Epithelial cell of proximal tubule (primary cell): Measurements from ENCODE around the gene LZTS2. TPM values are rescaled to one million over a fixed set of nuclear protein-coding genes. Genes with fewer than 3 reads are reported as not detected.

Source experiments
- DNase-seq: peaks from one replicate; pipeline ENCODE4 v3.0.0-alpha.2; 2011; ENCODE audit warnings: low read depth
- H3K4me3 ChIP-seq: 2 replicates; pipeline ENCODE4 v1.5.1; 2011; ENCODE audit warnings: low read depth, mild to moderate bottlenecking, low read length
- total RNA-seq: library from RNA; depleted of rRNA; stranded (reverse); fragments of >200 nt; gene quantifications from 2 replicates; pipeline ENCODE4 v1.2.3, GENCODE V29; 2015
- TF ChIP-seq, protein P1 (sequence below): conservative IDR thresholded peaks from 2 replicates; pipeline ENCODE4 v1.5.1; 2012; ENCODE audit warnings: low read depth, mild to moderate bottlenecking, low read length

Gene LZTS2
- total RNA-seq, 1 donor from 2014 or later: 81.0 TPM

DNA sequence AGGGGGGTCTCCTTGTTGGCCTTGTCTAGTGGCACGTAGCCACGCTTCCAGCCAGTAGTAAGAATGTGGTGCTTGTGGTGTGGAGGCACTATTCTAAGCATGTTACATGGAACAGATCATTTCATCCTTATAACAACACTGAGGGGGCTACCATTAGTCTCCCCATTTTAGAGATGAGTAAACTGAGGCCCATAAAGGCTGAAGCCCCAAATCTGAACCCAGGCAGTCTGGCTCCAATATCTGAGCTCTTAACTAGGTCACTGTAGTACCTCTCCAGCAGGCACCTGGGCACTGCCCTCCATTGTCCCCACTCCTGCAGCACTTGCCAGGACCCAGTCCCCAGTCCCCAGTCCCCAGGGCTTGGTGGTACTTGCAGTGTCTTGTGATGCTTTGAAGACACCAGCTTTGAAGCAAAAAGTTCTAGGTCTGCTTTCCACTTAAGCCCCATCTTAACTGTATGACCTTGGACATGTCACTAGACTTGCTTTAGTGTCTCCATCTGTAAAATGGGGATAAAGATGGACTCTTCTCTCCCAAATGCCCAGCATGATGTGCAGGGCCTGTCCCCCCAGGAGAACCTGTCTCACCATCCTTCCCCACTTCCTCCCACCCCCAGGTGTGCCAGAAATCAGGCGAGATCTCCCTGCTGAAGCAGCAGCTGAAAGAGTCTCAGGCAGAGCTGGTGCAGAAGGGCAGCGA is 6.4 kb downstream of the LZTS2 start:
- no peak for DNase-seq
- TF ChIP-seq, protein P1, sequence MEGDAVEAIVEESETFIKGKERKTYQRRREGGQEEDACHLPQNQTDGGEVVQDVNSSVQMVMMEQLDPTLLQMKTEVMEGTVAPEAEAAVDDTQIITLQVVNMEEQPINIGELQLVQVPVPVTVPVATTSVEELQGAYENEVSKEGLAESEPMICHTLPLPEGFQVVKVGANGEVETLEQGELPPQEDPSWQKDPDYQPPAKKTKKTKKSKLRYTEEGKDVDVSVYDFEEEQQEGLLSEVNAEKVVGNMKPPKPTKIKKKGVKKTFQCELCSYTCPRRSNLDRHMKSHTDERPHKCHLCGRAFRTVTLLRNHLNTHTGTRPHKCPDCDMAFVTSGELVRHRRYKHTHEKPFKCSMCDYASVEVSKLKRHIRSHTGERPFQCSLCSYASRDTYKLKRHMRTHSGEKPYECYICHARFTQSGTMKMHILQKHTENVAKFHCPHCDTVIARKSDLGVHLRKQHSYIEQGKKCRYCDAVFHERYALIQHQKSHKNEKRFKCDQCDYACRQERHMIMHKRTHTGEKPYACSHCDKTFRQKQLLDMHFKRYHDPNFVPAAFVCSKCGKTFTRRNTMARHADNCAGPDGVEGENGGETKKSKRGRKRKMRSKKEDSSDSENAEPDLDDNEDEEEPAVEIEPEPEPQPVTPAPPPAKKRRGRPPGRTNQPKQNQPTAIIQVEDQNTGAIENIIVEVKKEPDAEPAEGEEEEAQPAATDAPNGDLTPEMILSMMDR: no peak
- no peak overlapping the region for H3K4me3 ChIP-seq

GRCh38 chr10:101006593-101007098 is 7.0 kb downstream of the LZTS2 start:
- DNase-seq: no peak
- TF ChIP-seq, protein P1: no peak
- H3K4me3 ChIP-seq: no peak overlapping the region

DNA sequence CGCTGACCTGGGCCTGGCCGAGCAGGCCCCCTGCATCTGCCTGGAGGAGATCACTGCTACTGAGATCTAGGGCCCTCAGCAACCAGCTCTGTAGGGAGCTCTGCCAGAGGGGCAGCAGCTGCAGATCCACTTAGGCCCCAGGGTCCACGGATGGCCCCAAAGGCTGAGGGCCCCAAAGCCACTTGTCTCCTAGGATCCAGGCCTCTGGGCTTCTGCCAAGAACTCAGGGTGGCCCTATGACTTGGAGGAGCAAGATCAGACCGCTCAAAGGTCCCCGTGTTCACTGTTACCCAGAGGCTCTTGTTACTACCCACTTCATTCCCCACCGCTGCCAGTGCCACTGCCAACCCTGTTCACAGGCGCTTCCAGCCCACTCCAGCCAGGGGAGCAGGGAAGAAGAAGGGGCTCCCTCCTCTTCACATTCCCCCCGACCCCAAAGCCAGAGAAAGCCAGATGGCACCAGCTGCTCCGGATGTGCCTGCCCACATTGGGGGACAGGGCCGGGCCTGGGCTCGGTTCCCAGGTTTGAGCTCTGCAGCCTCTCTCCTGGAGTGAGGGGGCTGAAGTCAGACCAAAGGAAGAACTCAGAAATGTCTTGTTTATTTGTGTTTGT is 7.6 kb downstream of the LZTS2 start:
- DNase-seq: no peak
- TF ChIP-seq, protein P1: no peak
- H3K4me3 ChIP-seq: no peak overlapping the region

GRCh38 chr10:101007915-101008822 is 8.6 kb downstream of the LZTS2 start:
- TF ChIP-seq, protein P1: no peak

DNA sequence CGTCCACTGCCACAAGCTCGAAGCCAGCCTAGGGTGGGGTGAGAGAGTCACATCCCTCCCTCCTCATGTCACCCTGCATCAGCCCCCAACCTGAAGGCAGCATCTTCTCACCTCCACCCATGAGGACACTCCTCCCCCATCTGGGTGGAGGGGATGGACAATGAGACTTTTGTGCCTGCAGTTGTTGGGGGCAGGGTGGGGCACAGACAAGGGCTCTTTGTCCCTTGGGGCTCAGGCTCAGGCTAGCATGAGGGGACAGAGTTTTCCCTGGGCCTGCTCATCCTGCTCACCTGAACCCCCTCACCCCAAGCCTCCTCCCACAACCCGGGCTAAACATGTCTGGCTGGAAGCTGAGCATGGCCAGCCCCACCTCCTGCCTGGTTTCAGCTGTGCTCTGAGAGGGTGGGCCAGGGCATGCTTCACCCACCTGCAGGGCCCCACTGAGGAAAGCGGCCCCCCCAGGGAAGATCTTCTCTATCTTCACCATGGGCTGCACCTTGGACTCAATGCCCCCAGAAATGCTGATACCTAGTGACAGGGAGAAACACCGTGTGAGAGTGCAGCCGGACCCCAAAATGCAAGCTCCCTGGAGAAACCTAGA is 9.3 kb downstream of the LZTS2 start:
- TF ChIP-seq, protein P1: no peak
- DNase-seq: no peak
- H3K4me3 ChIP-seq: no peak overlapping the region

More at GRCh38 chr10:101007915-101008822, 8.6 kb downstream of the LZTS2 start:
- H3K4me3 ChIP-seq: no peak overlapping the region
- no peak for DNase-seq

DNA sequence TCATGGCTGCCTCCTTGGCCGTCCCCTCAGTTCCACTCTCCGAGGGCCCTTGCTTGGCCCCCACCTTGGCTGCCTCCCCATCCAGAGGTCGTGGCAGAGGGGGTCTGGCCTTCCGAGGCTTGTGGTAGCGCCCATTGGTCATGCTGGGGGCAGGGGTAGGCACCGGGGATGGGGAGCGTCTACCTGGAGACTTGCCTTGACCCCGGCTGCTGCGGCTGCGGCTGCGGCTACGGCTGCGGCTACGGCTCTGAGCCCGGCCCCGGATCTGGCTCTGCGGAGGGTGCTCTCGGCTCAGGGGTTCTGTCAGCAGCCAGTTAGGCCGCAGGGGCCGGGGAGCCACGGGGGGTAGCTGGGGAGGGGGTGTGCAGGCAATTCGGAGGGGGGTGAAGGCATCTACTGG is 10.7 kb downstream of the LZTS2 start:
- H3K4me3 ChIP-seq: no peak overlapping the region
- no peak for DNase-seq
- TF ChIP-seq, protein P1: no peak
